Mesodermal cell (in vitro differentiated cells): ENCODE results near the gene ACTL6B.

ENCODE experiments used
- H3K27ac ChIP-seq: 2 replicates; pipeline ENCODE4 v1.7.0; 2013; ENCODE audit warnings: mild to moderate bottlenecking, low read depth, low read length, moderate library complexity; ENCODE audit not compliant: severe bottlenecking
- H3K36me3 ChIP-seq: 2 replicates; pipeline ENCODE4 v1.7.1; 2013; ENCODE audit warnings: mild to moderate bottlenecking, low read length, moderate library complexity; ENCODE audit not compliant: control insufficient read depth, insufficient read depth
- H3K4me1 ChIP-seq: one replicate; pipeline ENCODE4 v1.7.1; 2013; ENCODE audit warnings: mild to moderate bottlenecking, low read length; ENCODE audit not compliant: insufficient read depth, control insufficient read depth, poor library complexity, severe bottlenecking
- H3K4me3 ChIP-seq: 2 replicates; pipeline ENCODE4 v1.7.0; 2013; ENCODE audit warnings: low read length, control low read depth, mild to moderate bottlenecking; ENCODE audit not compliant: insufficient read depth, poor library complexity, severe bottlenecking; ENCODE audit errors: extremely low read depth
- H3K9me3 ChIP-seq: 2 replicates; pipeline ENCODE4 v1.7.1; 2013; ENCODE audit warnings: mild to moderate bottlenecking, low read length, moderate library complexity; ENCODE audit not compliant: control insufficient read depth
- WGBS, 2 experiments: methylation state at CpG; one replicate each; pipeline ENCODE4 v1.1.5; 2013; ENCODE audit warnings: missing lambda C conversion rate in 2 of 2; ENCODE audit not compliant: insufficient coverage in 2 of 2; 5-methylcytosine and 5-hydroxymethylcytosine counted together

ACTL6B gene

GRCh38 chr7:100689230-100690135 lies 33.2 kb upstream of the ACTL6B start:
- Histone ChIP-seq H3K4me1 (peaks cover 27% of the 10 kb centered on the region), H3K36me3 (peaks cover 63% of the 10 kb centered on the region), H3K4me3 (no peak overlapping the region), H3K27ac (no peak overlapping the region), H3K9me3 (no peaks in the 10 kb centered on the region)
- WGBS, 2 experiments, result 89 to 94% methylated on average over 16 to 17 of the region's 18 CpGs

- Histone ChIP-seq H3K9me3 (no peaks in the 10 kb centered on the region), H3K4me3 (no peak overlapping the region), H3K36me3 (peaks cover 74% of the 10 kb centered on the region), H3K4me1 (peaks cover 27% of the 10 kb centered on the region), H3K27ac (no peak overlapping the region)
- 96 to 97% methylated on average over 11 to 14 of the region's 16 CpGs for WGBS, 2 experiments
Observed at GRCh38 chr7:100688326-100688860, 32.1 kb upstream of the ACTL6B start.

DNA sequence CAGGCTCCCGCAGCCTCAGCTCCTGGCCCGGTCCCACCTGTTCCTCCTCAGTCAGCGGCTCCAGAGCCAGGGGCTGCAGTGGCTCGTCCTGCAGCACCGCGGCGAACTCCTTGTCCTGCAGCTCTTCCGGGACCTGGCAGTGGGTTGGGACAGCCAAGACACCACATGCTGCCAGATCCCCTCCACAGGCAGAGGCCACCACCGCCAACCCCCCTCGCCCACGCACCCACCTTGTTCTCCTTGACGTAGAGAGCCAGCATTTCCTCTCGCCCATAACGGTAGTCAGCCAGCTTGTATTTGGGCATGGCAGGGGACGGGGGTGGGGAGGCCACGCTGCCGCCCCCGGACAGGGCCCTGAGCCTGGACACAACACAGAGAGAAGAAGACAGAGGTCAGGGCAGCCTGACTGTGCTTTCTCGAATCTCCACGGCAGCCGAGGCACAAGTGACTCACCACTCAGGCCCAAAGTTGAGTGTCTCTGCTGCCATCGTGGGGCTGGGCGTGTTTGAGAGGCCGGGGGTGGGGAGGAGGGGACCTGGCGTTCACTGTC lies 31.6 kb upstream of the ACTL6B start:
- no peak overlapping the region for H3K4me3 ChIP-seq
- WGBS, 2 experiments, result 92 to 98% methylated on average over 20 to 22 of the region's 25 CpGs
- peaks cover 79% of the 10 kb centered on the region for H3K36me3 ChIP-seq
- H3K27ac ChIP-seq, result peak overlapping the region; percentile 10
- no peaks in the 10 kb centered on the region for H3K9me3 ChIP-seq
- peaks cover 27% of the 10 kb centered on the region for H3K4me1 ChIP-seq

DNA sequence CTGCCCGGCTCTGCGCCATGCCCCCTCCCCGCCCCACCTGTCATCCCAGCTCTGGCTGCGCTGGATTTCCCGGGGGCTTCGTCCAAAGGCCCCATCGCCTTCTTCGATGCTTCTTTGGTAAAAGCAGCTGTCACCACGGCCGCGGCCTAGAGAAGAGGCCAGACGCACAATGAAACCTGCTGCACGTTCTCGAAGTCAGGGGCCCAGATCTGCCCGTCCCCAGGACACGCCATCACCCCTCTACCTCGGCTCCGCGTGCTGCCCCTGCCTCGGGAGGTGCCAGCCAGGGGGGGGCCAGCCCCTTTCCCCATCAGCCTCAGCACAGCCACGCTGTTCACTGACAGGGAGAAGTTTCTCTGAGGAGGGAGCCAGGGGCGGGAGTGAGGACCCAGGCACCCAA lies 31.0 kb upstream of the ACTL6B start:
- Histone ChIP-seq H3K27ac (no peak overlapping the region), H3K4me1 (peaks cover 26% of the 10 kb centered on the region), H3K36me3 (peaks cover 84% of the 10 kb centered on the region), H3K9me3 (no peaks in the 10 kb centered on the region), H3K4me3 (no peak overlapping the region)
- 92 to 95% methylated on average over 14 to 19 of the region's 22 CpGs for WGBS, 2 experiments

DNA sequence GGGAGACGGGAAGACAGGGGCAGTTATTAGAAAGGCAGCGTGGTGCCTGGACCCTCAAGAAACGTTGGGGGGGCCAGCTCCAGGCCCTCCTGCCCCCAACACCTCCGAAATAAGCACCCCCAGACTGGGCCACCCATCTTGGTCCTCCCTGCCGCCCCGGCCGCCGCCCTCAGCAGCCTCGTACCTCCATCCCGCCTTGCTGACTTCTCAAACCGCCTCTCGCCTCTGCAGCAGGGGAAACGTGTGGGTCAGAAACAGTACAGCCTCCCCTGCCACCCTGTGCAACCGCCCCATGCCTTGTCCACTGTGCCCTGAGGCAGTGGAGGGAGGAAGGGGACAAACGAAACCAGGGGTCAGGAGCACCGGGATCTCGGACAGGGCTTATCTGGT lies 30.6 kb upstream of the ACTL6B start:
- H3K27ac ChIP-seq, result no peak overlapping the region
- H3K4me1 ChIP-seq, result peaks cover 22% of the 10 kb centered on the region
- H3K4me3 ChIP-seq, result no peak overlapping the region
- 92% methylated on average over 15 to 16 of the region's 17 CpGs for WGBS, 2 experiments
- peaks cover 89% of the 10 kb centered on the region for H3K36me3 ChIP-seq
- H3K9me3 ChIP-seq, result no peaks in the 10 kb centered on the region

GRCh38 chr7:100686201-100686821 lies 30.1 kb upstream of the ACTL6B start:
- Histone ChIP-seq H3K9me3 (no peaks in the 10 kb centered on the region), H3K4me3 (no peak overlapping the region), H3K27ac (no peak overlapping the region), H3K4me1 (peaks cover 21% of the 10 kb centered on the region), H3K36me3 (peaks cover 94% of the 10 kb centered on the region)
- 94 to 95% methylated on average over 16 to 28 of the region's 33 CpGs for WGBS, 2 experiments

DNA sequence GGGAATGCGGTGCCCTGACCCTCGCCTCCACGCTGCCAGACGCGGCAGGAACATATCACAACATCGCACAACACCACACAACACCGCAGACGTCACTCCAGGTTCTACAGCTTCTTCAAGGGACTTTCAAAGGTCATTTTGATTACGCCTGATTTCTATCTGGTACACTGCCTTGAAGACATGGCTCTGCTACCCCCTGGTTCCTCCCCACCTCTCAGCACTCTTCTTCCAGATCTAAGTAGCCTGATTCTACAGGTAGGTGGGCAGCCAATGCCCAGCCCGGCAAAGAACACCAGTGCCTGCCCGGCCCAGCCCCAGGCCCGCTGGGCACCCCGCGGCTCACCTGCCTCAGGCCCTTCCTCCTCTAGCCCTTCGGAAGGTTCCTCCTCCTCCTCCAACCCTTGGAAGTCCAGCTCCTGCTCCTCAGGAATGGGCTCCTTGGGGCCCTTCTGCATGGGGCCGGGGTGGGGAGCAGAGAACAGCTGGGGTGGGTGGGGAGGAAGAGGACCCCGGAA lies 29.4 kb upstream of the ACTL6B start:
- WGBS, 2 experiments, result 82 to 93% methylated on average over 2 to 16 of the region's 17 CpGs
- H3K36me3 ChIP-seq, result peaks cover 94% of the 10 kb centered on the region

GRCh38 chr7:100685049-100685605 lies 28.9 kb upstream of the ACTL6B start:
- Histone ChIP-seq H3K36me3 (peaks cover 94% of the 10 kb centered on the region), H3K9me3 (no peaks in the 10 kb centered on the region), H3K4me3 (no peak overlapping the region), H3K27ac (no peak overlapping the region), H3K4me1 (peaks cover 20% of the 10 kb centered on the region)
- 88 to 89% methylated on average over 9 to 15 of the region's 18 CpGs for WGBS, 2 experiments

More for the DNA sequence above, 29.4 kb upstream of the ACTL6B start:
- peaks cover 21% of the 10 kb centered on the region for H3K4me1 ChIP-seq
- H3K27ac ChIP-seq, result no peak overlapping the region
- H3K9me3 ChIP-seq, result no peaks in the 10 kb centered on the region
- no peak overlapping the region for H3K4me3 ChIP-seq

DNA sequence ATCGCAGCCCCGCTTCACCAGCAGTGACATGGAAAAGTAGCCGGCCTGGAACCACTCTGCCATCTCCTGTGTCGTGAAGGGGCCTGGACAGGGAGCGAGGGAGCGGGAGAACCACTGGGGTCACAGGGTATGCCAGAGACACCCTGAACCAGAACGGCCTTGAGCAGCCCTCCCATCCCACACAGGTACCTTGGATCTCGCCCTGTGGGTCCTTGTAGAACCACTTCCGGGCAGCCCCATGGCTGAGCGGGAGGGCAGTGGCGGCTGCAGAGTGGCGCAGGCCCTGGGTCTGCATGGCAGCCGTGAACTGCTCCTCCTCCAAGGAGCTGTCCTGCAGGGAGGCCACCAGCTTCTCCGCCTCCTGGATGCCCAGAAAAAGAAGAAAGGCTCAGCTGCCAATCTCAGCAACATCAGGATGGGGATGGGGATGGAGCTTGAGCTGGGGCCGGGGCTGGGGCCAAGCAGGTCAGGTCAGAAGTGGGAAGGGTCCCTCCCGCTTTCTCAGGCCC lies 28.3 kb upstream of the ACTL6B start:
- Histone ChIP-seq H3K4me3 (no peak overlapping the region), H3K9me3 (no peaks in the 10 kb centered on the region), H3K4me1 (peaks cover 20% of the 10 kb centered on the region), H3K36me3 (peaks cover 96% of the 10 kb centered on the region), H3K27ac (no peak overlapping the region)
- 96% methylated on average over 8 to 14 of the region's 16 CpGs for WGBS, 2 experiments
